Left forelimb (tissue), 1 donor: ENCODE data around the gene PRKN.

Source experiments
- DNase-seq: peaks from one replicate; pipeline ENCODE4 v3.0.0-alpha.2; 2018; ENCODE audit warnings: low spot score

Gene PRKN

DNA sequence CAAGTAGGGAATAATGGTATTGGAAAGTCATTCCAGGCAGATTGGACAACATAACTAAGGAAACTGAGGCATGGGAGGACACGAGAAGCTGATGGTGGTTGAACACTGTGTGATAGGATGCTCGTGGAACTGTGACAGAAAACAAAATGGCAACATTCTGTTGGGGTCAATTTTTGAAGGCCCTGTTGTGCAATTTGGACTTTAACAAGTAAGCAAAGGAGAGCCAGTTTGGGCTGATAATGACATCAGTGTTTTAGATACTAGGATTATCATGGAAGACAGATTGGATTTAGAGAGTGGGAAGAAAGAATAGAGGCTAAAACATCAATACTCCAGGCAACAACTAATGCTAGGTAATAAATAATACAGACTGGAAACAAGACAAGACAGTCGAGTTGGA, 53.1 kb downstream of the PRKN start:
- DNase-seq = no peak

DNA sequence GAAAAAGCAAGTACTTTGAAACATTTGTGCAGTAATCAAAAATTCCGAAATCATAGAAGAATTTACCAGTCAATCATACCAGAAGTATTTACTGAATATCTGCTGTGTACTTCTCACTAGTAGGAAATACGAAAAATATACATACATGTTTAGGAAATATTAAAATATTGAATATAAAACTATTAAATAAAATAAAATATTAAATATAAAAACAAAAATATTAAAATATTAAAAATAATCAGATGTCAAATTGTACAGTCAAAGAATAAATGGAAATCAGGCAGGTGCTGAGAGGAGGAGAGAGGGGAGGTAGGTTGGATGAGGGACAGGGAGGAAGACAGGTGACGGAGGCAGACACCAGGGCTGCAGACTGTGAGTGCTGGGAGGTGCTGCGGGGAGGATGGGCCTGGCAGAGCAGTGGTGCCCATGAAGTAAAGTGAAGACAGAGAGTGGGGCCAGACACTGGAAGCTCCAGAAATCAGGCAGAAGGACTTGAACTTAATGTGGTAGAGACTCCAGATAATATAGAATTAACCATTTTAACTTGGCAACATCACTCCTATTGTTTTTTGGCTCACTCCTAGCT, 55.9 kb downstream of the PRKN start:
- DNase-seq = no peak

DNA sequence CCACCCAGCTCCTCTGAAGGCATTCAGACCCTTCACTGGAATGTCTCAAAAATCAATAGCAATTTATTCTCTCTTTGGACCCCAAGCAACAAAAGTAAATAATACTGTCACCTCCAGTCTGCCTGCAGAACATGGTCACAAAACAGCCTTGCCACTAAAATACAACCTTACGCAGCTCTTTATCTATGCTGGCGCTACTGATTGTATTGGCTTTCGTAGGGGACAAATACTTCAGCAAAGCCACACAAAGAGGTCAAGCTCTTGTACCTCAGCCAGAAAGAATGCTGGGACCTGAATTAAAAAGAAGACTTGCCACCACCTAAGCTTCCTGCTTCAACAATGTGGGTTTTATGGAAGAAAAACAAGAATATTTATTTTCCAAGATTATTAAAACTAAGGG, 57.2 kb downstream of the PRKN start:
- DNase-seq = no peak

DNA sequence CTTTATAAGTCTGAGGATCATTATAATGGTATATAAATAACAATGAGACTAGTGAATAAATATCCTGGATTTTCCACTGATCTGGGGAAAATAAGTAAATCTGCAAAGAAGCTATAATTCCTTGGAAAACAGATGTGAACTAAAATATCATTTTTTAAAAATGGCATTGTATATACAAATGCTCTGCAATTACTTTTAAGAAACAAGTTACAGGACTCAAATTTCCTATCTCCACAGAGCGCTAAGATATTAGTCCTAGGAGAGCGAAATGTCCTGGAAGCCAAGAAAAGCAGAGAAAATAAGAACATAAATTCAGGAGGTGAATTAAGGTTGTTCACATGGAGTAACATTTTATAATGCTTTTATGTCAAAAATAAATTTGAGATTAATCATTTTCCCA, 61.3 kb downstream of the PRKN start:
- DNase-seq = no peak

DNA sequence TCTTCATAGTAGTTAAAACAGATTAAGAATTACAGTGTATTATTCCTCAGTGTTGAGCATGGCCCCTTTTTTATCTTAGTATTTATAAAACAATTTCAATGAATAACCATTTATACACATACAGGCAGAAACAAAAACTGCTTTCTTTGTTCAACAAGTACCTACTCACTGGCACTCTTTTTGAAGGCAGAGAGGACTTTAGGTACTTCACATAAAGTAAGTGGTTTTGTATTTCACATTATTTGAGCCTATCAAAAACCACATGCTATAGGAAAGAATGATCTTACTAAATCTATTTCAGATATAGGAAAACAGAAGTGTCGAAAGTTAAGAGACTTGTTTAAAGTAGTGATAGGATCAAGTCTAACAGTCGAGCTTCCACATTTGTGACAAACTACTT, 73.8 kb downstream of the PRKN start:
- DNase-seq = no peak

DNA sequence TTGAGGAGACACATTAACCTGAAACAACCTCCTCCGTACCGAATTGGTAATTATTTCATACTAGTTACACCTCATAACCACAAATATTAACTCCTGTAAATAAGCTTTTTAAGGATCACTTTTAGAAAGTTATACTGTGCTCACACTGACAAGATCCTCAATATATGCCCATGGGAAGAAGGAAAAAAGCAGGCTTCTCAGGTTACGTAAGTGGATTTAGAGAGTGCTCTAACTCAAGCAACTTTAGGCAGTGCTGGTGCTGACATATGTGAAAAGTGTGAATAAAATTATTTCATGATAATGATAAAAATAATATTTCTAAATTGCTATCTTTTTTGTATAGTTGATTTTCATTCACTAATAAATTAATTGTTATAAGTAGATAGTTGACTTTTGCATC, 76.1 kb downstream of the PRKN start:
- DNase-seq = no peak

DNA sequence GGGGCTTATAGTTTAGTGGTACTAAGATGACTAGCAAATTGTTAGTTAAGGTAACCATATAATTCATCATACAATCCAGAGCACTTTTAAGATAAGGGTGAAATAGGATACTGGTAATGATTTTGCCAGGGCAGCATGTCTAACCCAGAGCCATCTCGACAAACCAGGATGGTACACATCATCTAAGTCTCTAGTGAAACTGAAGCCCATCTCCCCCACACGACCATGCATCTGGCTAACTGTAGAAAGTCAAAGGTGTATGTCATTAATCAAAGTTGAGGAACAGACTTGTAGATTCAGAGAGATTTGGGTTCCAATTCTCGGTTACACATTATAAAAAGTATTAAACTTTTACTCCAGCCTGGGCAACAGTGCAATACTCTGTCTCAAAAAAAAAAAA, 78.3 kb downstream of the PRKN start:
- DNase-seq = no peak

DNA sequence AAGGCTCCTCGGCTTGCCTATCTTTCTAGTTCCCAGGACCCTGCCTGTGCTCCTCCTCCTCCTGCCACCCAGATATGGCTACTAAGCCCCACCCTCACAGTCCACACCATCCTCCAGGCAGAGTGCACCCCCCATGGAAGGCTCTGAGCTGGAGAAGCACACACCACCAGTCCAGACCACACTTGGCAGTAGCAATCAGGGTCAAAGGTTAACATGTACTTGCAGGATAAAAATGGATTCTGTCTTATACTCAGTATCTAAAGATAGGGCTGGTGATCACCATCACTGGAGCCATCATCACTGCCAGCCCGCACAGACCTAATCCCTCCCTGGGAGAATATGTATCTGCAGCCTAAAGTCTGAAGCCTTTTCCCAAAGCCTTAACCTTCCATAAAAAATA, 83.4 kb downstream of the PRKN start:
- no peak for DNase-seq

DNA sequence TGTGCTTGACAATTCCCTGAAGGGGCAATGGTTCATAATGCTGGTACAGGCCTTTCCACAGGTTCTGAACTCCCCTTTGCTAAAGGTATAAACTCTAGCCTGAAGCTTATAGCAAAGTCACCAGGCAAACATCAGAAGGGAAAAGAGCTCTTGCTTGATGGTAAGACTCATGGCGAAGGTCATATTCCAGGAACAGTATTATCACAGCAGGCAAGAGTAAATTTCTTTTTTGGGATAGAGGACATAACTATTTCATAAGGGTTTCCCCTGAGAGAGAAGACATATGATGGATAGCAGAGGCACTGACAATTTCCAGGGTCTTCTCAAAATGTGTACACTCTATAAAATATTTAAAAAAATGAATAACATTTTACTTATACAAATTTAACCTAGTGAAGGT, 86.8 kb downstream of the PRKN start:
- no peak for DNase-seq

DNA sequence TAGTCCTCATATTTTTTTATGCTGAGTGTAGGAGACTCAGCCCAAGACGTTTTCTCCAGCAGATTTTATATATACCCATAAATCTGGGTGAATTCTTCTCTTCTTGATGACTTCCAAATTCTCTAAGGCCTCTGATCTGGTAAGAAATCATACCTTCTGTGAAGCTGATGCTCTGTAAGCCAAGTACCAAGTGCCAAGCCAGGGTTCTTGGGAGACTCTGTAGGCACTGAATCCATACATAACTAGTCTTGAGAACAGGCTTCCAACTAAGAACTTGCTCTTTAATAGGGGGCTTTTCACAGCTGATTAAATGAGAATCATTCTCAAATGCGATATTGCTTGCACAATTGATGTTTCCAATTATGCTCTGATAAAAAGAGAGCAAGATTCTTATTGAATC, 87.6 kb downstream of the PRKN start:
- DNase-seq = no peak

DNA sequence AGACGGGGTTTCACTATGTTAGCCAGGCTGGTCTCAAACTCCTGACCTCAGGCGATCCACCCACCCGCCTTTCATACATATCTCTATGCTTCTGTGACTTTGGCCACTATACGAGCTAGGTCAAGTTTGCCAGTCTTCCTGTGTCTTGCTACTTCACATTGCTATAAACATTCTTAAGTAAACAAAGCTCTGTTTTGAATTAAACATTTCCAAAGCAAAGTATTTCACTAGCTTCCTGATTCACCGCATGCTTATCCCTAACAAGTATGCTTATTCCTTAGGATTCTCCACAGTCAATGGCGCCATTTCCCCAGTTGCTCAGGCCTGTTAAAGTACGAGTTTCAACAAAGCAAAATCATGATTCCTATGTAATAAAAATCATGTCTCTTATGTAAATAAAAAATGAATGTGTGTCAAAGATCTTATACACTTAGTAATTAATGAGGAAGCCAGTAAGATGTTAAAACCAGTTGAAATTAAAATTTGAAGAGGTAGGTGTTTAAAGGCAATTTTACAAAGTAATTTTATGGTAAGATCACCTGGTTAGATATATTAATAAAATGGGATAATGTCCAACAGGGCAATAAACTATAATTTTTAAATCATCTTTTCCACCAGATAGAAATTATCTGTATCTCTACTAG, 88.5 kb downstream of the PRKN start:
- DNase-seq = no peak

DNA sequence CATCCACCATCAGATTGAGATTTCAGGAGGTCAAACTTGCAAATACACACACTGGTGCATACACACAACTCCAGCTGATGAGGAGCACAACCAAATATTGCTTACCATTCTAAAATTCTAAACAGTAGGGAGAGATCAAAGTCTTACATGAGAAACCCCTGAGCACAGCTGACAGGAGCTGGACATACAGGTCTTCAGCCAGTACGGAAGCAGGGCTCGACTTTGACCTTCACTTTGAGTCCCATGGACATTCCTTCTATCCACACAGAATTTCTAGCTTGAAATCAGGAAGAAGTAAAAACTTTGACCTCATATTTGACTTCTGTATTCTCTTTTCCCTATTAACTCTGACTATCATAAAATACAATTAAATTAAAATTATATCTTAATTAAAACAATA, 90.2 kb downstream of the PRKN start:
- no peak for DNase-seq

DNA sequence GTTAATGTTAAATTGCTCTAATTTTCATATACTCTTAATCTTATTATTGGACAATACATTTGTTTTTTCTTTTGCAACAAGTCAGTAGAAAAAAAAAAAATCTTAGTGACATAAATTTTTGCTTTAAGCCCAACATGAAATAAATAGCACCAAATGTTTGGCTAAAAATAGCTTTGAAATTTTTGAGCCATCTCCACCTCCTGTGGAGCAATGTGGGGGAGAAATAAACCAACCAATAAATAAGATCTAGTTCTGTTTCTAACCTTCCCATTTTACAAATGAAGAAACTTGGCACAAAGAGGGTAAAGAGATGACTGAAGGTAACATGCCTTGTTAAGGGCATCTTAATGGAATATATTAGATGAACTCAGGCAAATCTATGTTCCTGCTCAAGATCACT, 91.4 kb downstream of the PRKN start:
- DNase-seq = no peak

DNA sequence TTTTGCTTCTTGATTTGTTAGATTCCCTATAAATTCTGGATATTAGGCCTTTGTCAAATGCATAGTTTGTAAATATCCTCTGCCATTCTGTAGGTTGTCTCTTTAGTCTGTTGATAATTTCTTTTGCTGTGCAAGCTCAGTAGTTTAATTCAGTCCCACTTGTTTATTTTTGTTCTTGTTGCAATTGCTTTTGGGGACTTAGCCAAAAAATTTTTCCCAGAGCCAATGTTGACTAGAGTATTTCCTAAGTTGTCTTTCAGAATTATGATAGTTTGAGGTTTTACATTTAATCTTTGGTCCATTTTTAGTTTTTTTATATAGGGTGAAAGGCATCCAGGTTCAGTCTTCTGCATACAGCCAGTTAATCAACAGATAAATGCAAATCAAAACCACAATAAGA, 96.0 kb downstream of the PRKN start:
- no peak for DNase-seq

DNA sequence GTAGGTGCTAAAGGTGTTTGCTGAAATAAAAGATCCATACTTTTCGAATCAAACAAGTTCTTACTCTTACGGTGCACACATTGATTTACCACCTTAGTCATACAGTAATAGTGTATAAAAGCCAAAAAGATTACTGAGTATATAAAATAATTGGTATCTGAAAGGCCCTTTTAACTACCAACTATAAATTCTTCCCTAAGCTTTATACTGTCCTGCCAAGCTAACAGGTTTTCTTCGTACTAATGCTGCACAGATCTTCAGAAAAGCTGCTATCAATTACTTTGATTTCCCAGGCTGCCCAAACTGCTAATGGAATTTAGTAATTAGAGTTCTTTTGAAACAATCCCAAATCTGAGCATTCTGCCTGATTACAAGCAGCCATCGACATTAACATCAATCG, 97.5 kb downstream of the PRKN start:
- no peak for DNase-seq

DNA sequence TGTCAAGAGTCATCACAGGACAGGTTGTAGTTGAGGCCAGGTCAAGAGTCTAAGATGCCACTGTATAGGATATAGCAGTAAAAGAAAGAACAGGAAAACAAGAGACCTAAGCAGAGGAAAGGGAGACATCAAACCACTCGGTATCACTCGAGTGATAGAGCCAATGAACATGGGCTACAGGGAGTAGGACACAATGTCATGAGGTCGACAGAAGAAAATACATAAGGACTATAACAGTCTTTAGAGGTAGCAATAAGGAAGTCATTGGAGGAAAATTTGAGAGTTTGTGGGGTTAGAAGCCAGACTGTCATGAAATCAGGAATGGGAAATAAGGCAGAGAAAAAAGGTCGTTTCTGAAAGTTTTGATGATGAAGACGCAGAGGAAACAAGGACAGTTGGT, 99.7 kb downstream of the PRKN start:
- no peak for DNase-seq

DNA sequence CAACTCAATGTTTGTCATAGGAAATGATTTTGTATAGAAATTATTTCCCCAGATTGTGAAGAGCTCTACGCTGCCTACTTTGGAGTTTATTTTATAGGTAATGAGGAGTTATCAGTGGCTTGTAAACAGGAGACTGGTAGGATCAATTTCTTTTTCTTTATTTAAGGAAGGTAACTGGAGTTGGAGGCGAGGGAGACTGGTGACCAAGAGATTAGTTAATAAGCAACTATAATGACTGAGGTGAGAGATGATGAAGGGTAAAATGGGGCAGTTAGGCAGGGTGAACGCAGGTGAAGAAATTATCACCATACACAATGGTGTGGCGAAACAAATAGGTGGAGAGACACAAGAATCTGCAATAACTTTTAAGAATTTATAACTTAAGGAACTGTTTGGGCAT, 100.2 kb downstream of the PRKN start:
- no peak for DNase-seq

DNA sequence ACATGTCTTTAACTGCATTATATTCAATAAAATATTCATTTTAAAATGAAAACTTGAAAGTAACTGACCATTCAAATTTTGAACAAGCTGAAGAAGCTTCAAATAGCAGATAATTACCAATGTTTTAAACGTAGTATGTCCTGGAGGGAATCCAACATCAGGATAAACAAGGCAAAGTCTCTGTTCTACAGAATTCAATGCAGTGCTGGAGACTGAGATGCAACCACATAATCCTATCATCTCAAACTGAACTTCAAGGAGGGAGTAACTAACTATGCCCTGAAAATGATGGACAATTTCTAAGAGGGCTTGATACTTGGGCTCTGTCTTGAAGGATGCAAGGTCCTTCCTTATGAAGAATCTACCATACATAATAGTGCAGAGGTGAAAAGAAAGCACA, 100.7 kb downstream of the PRKN start:
- DNase-seq = no peak

DNA sequence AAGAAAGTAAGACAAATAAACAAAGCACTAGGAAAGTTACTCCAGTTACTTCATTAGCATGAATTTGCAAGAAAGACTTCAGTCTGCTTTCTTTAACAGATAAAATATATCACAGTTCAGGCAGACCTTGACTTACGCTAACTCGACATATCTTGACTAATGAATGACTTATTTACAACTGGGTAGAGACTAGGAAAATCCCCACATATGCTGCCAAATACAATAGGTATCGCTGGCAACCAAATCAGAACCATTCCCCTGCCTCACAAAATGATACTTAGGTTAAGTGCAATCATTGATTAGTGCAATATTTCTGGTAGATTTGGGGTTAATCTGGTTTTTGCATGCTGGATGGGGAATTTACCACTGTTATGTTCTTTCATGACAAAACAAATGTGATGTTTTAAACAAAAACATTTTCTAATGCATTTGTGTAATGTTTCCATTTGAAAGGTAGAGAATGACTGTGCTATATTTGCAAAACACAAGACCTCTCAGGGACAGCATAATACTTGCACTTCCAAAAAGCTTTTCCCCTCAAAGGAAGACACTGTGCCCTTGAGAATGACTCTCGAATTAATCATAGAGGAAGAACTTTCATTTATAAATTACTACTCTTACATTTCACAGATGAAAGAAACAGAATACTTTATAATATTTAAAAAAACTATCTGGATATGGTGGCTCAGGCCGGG, 101.6 kb downstream of the PRKN start:
- no peak for DNase-seq

DNA sequence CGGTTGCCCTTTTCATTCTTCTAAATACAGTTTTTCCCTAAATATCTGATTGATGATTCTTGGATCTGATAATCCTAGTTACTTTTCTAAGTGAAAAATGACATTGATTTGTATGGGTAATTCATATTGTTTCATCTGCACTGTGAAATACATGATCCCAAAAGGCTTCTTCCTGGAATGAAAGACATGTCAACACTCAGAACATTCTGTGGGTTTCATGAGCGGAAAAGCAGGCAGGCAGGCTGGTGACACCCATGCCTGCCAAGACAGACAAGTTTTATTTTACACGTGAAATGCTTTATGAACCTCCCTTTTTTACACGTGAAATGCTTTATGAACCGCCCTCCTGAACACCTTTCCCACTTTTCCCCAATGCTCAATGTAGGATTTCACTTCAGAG, 105.0 kb downstream of the PRKN start:
- DNase-seq = no peak

DNA sequence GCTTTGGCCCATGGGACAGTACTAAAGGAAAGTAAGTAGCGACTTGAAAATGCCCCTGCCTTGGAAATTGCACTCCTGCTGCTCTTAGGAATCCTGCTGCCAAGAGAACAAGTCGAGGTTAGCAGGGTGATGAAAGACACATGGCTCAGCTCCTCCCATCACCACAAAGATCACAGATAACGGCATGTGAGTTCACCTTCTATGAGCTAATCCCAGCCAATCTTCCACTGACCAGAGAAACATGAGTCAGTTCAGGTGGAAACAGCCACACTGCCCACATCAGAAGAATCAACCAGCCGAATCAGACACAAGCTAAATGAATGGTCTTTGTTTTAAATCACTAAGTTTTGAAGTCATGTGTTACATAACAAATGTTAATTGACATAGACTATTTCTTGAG, 106.3 kb downstream of the PRKN start:
- no peak for DNase-seq

DNA sequence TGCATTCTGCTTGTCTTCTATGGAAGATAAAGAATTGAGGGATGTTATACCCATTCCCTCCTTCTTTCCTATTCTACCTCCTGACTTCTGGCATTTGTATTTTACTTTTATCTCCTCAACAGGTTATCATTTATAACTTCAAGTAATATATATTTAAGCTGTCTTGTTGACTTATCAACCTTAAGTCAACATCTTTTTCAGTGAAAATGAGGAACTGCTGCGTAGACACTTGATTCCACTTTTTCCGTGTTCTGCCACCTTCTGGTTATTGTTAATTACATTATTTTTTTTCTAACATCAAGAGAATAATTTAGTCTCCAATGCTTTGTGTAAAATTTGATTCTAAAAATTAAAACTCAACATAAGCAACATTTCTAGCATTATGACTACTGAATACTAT, 107.5 kb downstream of the PRKN start:
- no peak for DNase-seq

DNA sequence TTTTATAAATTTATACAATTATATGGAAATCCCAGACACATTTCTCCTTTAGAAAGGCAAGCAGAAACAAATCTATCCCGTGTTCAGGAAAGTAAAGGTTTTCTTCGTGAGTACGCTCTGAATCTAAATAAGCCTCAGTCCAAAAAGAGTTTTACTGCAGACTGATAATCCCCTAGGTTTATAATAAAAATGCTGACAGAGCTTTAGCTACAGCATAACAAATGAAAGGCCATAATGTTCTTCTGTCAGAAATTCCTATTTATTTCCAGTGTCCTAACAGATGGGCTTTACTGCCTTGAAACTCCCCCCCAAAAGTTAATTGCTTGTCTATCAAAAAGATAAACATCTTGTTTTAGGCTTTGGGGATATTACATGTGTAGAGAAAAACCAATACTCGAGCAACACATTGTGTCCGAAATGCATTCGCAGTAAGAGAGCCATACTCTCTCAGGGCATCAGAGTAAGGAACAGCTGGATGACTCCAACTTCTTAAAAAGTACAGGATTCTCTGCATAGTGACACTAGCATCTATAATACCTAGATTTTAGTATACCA, 109.0 kb downstream of the PRKN start:
- no peak for DNase-seq
